Stomach (tissue), 9 donors: ENCODE results near the gene CSF2. TPM values are rescaled to one million over a fixed set of nuclear protein-coding genes. Genes with fewer than 3 reads are reported as not detected.

Experiments
- DNase-seq, 2 donors: peaks; one replicate each; pipeline versions ENCODE4 v3.0.0 to v3.0.0-alpha.2; 2013 to 2019
- H3K27ac ChIP-seq, 5 donors: fragments of 200-600 bp in 4 of 5; sonication (generic) in 4 of 5; one replicate each; pipeline ENCODE4 v1.5.1; 2013 to 2019; ENCODE audit warnings: mild to moderate bottlenecking in 1 of 5, moderate library complexity in 1 of 5
- H3K27me3 ChIP-seq, 3 donors: fragments of 200-600 bp; sonication (generic); one replicate each; pipeline ENCODE4 v1.5.1; 2017 to 2019; ENCODE audit warnings: mixed run types in 1 of 3
- H3K36me3 ChIP-seq, 4 donors: fragments of 200-600 bp; sonication (generic); 1 replicate in 3 of 4; 2 replicates in 1 of 4; pipeline ENCODE4 v1.5.1; 2016 to 2019
- H3K4me1 ChIP-seq, 4 donors: fragments of 200-600 bp; sonication (generic); one replicate each; pipeline ENCODE4 v1.5.1; 2016 to 2019
- H3K4me3 ChIP-seq, 4 donors: fragments of 200-600 bp; sonication (generic) in 3 of 4; one replicate each; pipeline ENCODE4 v1.5.1; 2016 to 2019; ENCODE audit warnings: mild to moderate bottlenecking in 1 of 4
- H3K9me3 ChIP-seq, 4 donors: fragments of 200-600 bp; sonication (generic); one replicate each; pipeline ENCODE4 v1.5.1; 2016 to 2019
- CTCF ChIP-seq, 7 experiments: fragments of 450-650 bp in 4 of 7; fragments of 200-600 bp in 3 of 7; sonication (generic) in 3 of 7; IDR thresholded peaks; one replicate each; pipeline ENCODE4 v1.5.1; 2016 to 2019; ENCODE audit warnings: antibody characterized with exemption in 7 of 7, control low read depth in 2 of 7, mild to moderate bottlenecking in 1 of 7
- EP300 ChIP-seq: sonication (generic); formaldehyde crosslinking; IDR thresholded peaks from one replicate; pipeline ENCODE4 v1.6.1; 2017; ENCODE audit warnings: antibody characterized with exemption
- POLR2A ChIP-seq, 4 donors: fragments of 450-650 bp; IDR thresholded peaks; one replicate each; pipeline ENCODE4 v1.6.1; 2016; ENCODE audit warnings: antibody characterized with exemption in 4 of 4, control low read depth in 2 of 4, mild to moderate bottlenecking in 1 of 4, moderate library complexity in 1 of 4
- POLR2AphosphoS5 ChIP-seq, 3 donors: sonication (generic); formaldehyde crosslinking; IDR thresholded peaks; one replicate each; pipeline ENCODE4 v1.6.1; 2016; ENCODE audit warnings: antibody characterized with exemption in 3 of 3
- WGBS, 5 donors: extraction: QIAGEN DNeasy Blood & Tissue Kit in 3 of 5; methylation state at CpG; one replicate each; pipeline versions ENCODE4 v1.1.5 to v1.1.7; 2013 to 2018; 5-methylcytosine and 5-hydroxymethylcytosine counted together
- intact Hi-C: fragments of 100-400 bp; cut with DNase I; formaldehyde crosslinking; loops from one replicate; pipeline ENCODE4 v1.15.1; 2023; ENCODE audit warnings: low total_unique reads
- polyA plus RNA-seq, 3 donors: library from polyadenylated mRNA; stranded (reverse); fragments of 200-250 nt; gene quantifications; one replicate each; pipeline ENCODE4 v1.2.3, GENCODE V29; 2013
- total RNA-seq, 5 donors: library from RNA; depleted of rRNA; stranded (reverse); fragments of >200 nt; gene quantifications; one replicate each; pipeline versions ENCODE4 v1.1.0 to v1.2.3, GENCODE V29; 2014 to 2016
- donor health status: healthy with polysubstance abuse.
- donor health status: Bipolar disorder and iron deficiency.
- donor health status: healthy.

The CSF2 gene
- total and polyA plus RNA-seq, 8 donors, result not detected

- H3K4me1 ChIP-seq, result no peaks in the 10 kb centered on the region
- DNase-seq, result no peak
- TF ChIP-seq POLR2AphosphoS5 (IDR thresholded peaks at IDR 0.05) (no peak), EP300 (no peak), CTCF (IDR thresholded peaks at IDR 0.05) (no peak), POLR2A (IDR thresholded peaks at IDR 0.05) (no peak)
- H3K9me3 ChIP-seq, result no peaks in the 10 kb centered on the region
- H3K4me3 ChIP-seq, result no peak overlapping the region
- H3K36me3 ChIP-seq, result no peaks in the 10 kb centered on the region
- intact Hi-C loops, result no loop called here
- no peak overlapping the region for H3K27ac ChIP-seq
- H3K27me3 ChIP-seq, result no peaks in the 10 kb centered on the region
These were observed 41.4 kb upstream of the CSF2 start for GRCh38 chr5:132032196-132032595.

- Histone ChIP-seq H3K4me3 (no peak overlapping the region), H3K27me3 (no peaks in the 10 kb centered on the region), H3K4me1 (no peaks in the 10 kb centered on the region), H3K27ac (no peak overlapping the region), H3K36me3 (no peaks in the 10 kb centered on the region), H3K9me3 (no peaks in the 10 kb centered on the region)
- WGBS, 5 donors, result 61 to 78% (median 63%) methylated on average over 4 of the region's 4 CpGs
- intact Hi-C loops, result no loop called here
- no peak for DNase-seq
- TF ChIP-seq CTCF (IDR thresholded peaks at IDR 0.05) (no peak), EP300 (no peak), POLR2A (IDR thresholded peaks at IDR 0.05) (no peak), POLR2AphosphoS5 (IDR thresholded peaks at IDR 0.05) (no peak)
These were observed 40.5 kb upstream of the CSF2 start for GRCh38 chr5:132033122-132033521.

GRCh38 chr5:132037353-132037752, 36.2 kb upstream of the CSF2 start:
- 48 to 66% (median 57%) methylated on average over 2 of the region's 2 CpGs for WGBS, 5 donors
- no peak overlapping the region for H3K4me3 ChIP-seq
- no peaks in the 10 kb centered on the region for H3K4me1 ChIP-seq
- H3K27ac ChIP-seq, result no peak overlapping the region
- H3K36me3 ChIP-seq, result no peaks in the 10 kb centered on the region
- H3K27me3 ChIP-seq, result no peaks in the 10 kb centered on the region
- H3K9me3 ChIP-seq, result no peaks in the 10 kb centered on the region
- no peak for DNase-seq
- intact Hi-C loops, result no loop called here
- TF ChIP-seq POLR2AphosphoS5 (IDR thresholded peaks at IDR 0.05), result no peak
- no peak for TF ChIP-seq CTCF (IDR thresholded peaks at IDR 0.05)
- TF ChIP-seq EP300, result no peak
- no peak for TF ChIP-seq POLR2A (IDR thresholded peaks at IDR 0.05)

GRCh38 chr5:132044207-132044606, 29.4 kb upstream of the CSF2 start:
- Histone ChIP-seq H3K4me1 (no peaks in the 10 kb centered on the region), H3K9me3 (no peaks in the 10 kb centered on the region), H3K27ac (no peak overlapping the region), H3K36me3 (no peaks in the 10 kb centered on the region), H3K27me3 (peaks cover 0 to 13% (median 0%) of the 10 kb centered on the region in 3 donors), H3K4me3 (no peak overlapping the region)
- DNase-seq, result peak in 1 of 2 donors; percentile 23
- intact Hi-C loops, result no loop called here
- no peak for TF ChIP-seq EP300
- no peak for TF ChIP-seq POLR2A (IDR thresholded peaks at IDR 0.05)
- no peak for TF ChIP-seq CTCF (IDR thresholded peaks at IDR 0.05)
- TF ChIP-seq POLR2AphosphoS5 (IDR thresholded peaks at IDR 0.05), result no peak
- 49 to 86% (median 83%) methylated on average over 6 to 10 of the region's 10 CpGs for WGBS, 5 donors
